HCT116 (cell line): ENCODE measurements around the gene SLC25A1. TPM values are rescaled to one million over a fixed set of nuclear protein-coding genes. Genes with fewer than 3 reads are reported as not detected.

Experiments
- ATAC-seq: fragments of 200-7000 bp; cut with Tn5 transposase; 2 replicates; pipeline ENCODE4 v1.9.1; 2020; ENCODE audit warnings: mild to moderate bottlenecking, moderate library complexity
- BruUV-seq: library from RNA; stranded (reverse); fragments of 400-500 nt; replicated peaks from 2 replicates; lab custom pipeline; 2021; lab: Mats Ljungman, UMichigan
- CTCF ChIA-PET: fragments of 300-600 bp; sonication (Branson Sonifier 250); formaldehyde crosslinking; loops from one replicate; lab custom pipeline; 2021; ENCODE audit warnings: antibody characterized with exemption; lab: Charles Lee
- POLR2A ChIA-PET: fragments of 300-600, 350-600 bp; sonication (Branson Sonifier 250); formaldehyde crosslinking; loops from one replicate; lab custom pipeline; 2021; ENCODE audit warnings: antibody characterized with exemption; lab: Charles Lee
- RAD21 ChIA-PET, 2 experiments: fragments of 300-600 bp; sonication (Branson Sonifier 250); formaldehyde crosslinking; loops; one replicate each; lab custom pipeline; 2023; ENCODE audit warnings: low total read pairs in 2 of 2; ENCODE audit not compliant: uncharacterized antibody in 2 of 2, unreplicated experiment in 2 of 2, low non-redundant PET in 1 of 2; lab: Charles Lee
- DNase-seq: peaks from one replicate; pipeline ENCODE4 v3.0.0-alpha.2; 2010; ENCODE audit warnings: low read depth, low spot score
- H2AFZ ChIP-seq: fragments of 200-600 bp; shearing (Covaris generic), sonication (generic); 2 replicates; pipeline ENCODE4 v1.6.1; 2017; ENCODE audit warnings: low read depth, mixed run types, mixed read lengths, antibody characterized with exemption, low read length; ENCODE audit not compliant: poor library complexity, severe bottlenecking
- H3K27ac ChIP-seq: 2 replicates; pipeline ENCODE4 v1.5.1; 2012; ENCODE audit warnings: low read depth, low read length
- H3K27me3 ChIP-seq: fragments of 200-600 bp; sonication (generic); 2 replicates; pipeline ENCODE4 v1.6.1; 2016; ENCODE audit warnings: mixed run types, low read length, mixed read lengths; ENCODE audit not compliant: insufficient read depth
- H3K36me3 ChIP-seq, 2 experiments: fragments of 200-500 bp in 1 of 2; fragments of 200-600 bp in 1 of 2; sonication (Bioruptor generic) in 1 of 2; sonication (generic) in 1 of 2; 2 replicates each; pipeline versions ENCODE4 v1.5.1 to v1.6.1; 2014 to 2016; ENCODE audit warnings: low read length in 2 of 2, inconsistent platforms in 1 of 2, mixed read lengths in 1 of 2, mixed run types in 1 of 2; ENCODE audit not compliant: insufficient read depth in 2 of 2, control insufficient read depth in 1 of 2
- H3K4me1 ChIP-seq, 2 experiments: fragments of 200-600 bp in 1 of 2; sonication (generic) in 1 of 2; 2 replicates each; pipeline versions ENCODE4 v1.5.1 to v1.6.1; 2012 to 2017; ENCODE audit warnings: low read length in 2 of 2, inconsistent platforms in 1 of 2, mild to moderate bottlenecking in 1 of 2, mixed read lengths in 1 of 2, mixed run types in 1 of 2, moderate library complexity in 1 of 2; ENCODE audit not compliant: insufficient read depth in 2 of 2, control insufficient read depth in 1 of 2
- H3K4me2 ChIP-seq: fragments of 200-600 bp; sonication (generic); 2 replicates; pipeline ENCODE4 v1.6.1; 2017; ENCODE audit warnings: mixed run types, low read length, mixed read lengths
- H3K4me3 ChIP-seq, 2 experiments: fragments of 200-600 bp in 1 of 2; sonication (generic) in 1 of 2; replicated peaks in 1 of 2; 2 replicates each; pipeline ENCODE4 v1.5.1; 2011 to 2016; ENCODE audit warnings: low read length in 2 of 2, control low read depth in 1 of 2, low read depth in 1 of 2, mild to moderate bottlenecking in 1 of 2, mixed read lengths in 1 of 2, mixed run types in 1 of 2
- H3K79me2 ChIP-seq: fragments of 200-600 bp; sonication (generic); 2 replicates; pipeline ENCODE4 v1.6.1; 2017; ENCODE audit warnings: mild to moderate bottlenecking, mixed run types, low read length, moderate library complexity, mixed read lengths; ENCODE audit not compliant: insufficient read depth
- H3K9ac ChIP-seq: fragments of 200-600 bp; sonication (generic); 2 replicates; pipeline ENCODE4 v1.6.1; 2016; ENCODE audit warnings: low read length, mixed read lengths
- H3K9me2 ChIP-seq: fragments of 200-600 bp; sonication (generic), shearing (Covaris generic); 2 replicates; pipeline ENCODE4 v1.6.1; 2017; ENCODE audit warnings: mixed run types, mild to moderate bottlenecking, moderate library complexity; ENCODE audit not compliant: insufficient read depth
- H3K9me3 ChIP-seq, 2 experiments: fragments of 200-500 bp in 1 of 2; fragments of 200-600 bp in 1 of 2; sonication (Bioruptor generic) in 1 of 2; sonication (generic) in 1 of 2; 2 replicates each; pipeline ENCODE4 v1.6.1; 2014 to 2017; ENCODE audit warnings: low read length in 2 of 2, mixed read lengths in 2 of 2, inconsistent platforms in 1 of 2, low read depth in 1 of 2, mild to moderate bottlenecking in 1 of 2, mixed run types in 1 of 2, moderate library complexity in 1 of 2; ENCODE audit not compliant: control insufficient read depth in 1 of 2, insufficient read depth in 1 of 2
- H4K20me1 ChIP-seq: fragments of 200-600 bp; sonication (generic), shearing (Covaris generic); 2 replicates; pipeline ENCODE4 v1.6.1; 2017; ENCODE audit warnings: mixed run types, mild to moderate bottlenecking, moderate library complexity; ENCODE audit not compliant: insufficient read depth
- CEBPB ChIP-seq: IDR thresholded peaks from 2 replicates; pipeline ENCODE4 v1.6.1; 2012; ENCODE audit warnings: low read depth
- EGR1 ChIP-seq: IDR thresholded peaks from 2 replicates; pipeline ENCODE4 v1.6.1; 2012; ENCODE audit warnings: low read depth
- ELF1 ChIP-seq: IDR thresholded peaks from 2 replicates; pipeline ENCODE4 v1.6.1; 2012; ENCODE audit warnings: low read depth, borderline replicate concordance
- EZH2phosphoT487 ChIP-seq: fragments of 200-600 bp; IDR thresholded peaks from 2 replicates; pipeline ENCODE4 v1.6.1; 2018; ENCODE audit warnings: antibody characterized with exemption, borderline replicate concordance
- POLR2A ChIP-seq: IDR thresholded peaks from 2 replicates; pipeline ENCODE4 v1.7.0; 2011; ENCODE audit warnings: borderline replicate concordance; ENCODE audit not compliant: insufficient read depth, insufficient read length; ENCODE audit errors: extremely low read depth
- POLR2AphosphoS5 ChIP-seq: IDR thresholded peaks from 2 replicates; pipeline ENCODE4 v1.6.1; 2011; ENCODE audit warnings: mild to moderate bottlenecking, low read depth, low read length, moderate library complexity
- RAD21 ChIP-seq: IDR thresholded peaks from 2 replicates; pipeline ENCODE4 v1.6.1; 2012; ENCODE audit warnings: low read depth, mild to moderate bottlenecking
- SP1 ChIP-seq: IDR thresholded peaks from 2 replicates; pipeline ENCODE4 v1.6.1; 2012; ENCODE audit warnings: low read depth
- SRF ChIP-seq: IDR thresholded peaks from 2 replicates; pipeline ENCODE4 v1.6.1; 2012; ENCODE audit warnings: low read depth
- YY1 ChIP-seq: IDR thresholded peaks from 2 replicates; pipeline ENCODE4 v1.6.1; 2011; ENCODE audit warnings: low read length, low read depth, moderate library complexity, mild to moderate bottlenecking; ENCODE audit not compliant: insufficient replicate concordance; ENCODE audit errors: extremely low read depth
- ZFX ChIP-seq: fragments of 450-650 bp; IDR thresholded peaks from 2 replicates; pipeline ENCODE4 v1.6.1; 2017
- intact Hi-C: fragments of 100-400 bp; cut with micrococcal nuclease; formaldehyde crosslinking; loops from 2 replicates; pipeline ENCODE4 v1.10.0; 2022
- total RNA-seq: library from RNA; stranded (reverse); gene quantifications from one replicate; pipeline ENCODE4 v1.2.1, GENCODE V29; 2021; ENCODE audit not compliant: unreplicated experiment
- TF ChIP-seq, protein P1 (sequence below): IDR thresholded peaks from 2 replicates; pipeline ENCODE4 v1.6.1; 2012; ENCODE audit warnings: low read depth
- TF ChIP-seq, protein P2 (sequence below): IDR thresholded peaks from 2 replicates; pipeline ENCODE4 v1.6.1; 2012
- TF ChIP-seq, protein P3 (sequence below): IDR thresholded peaks from 2 replicates; pipeline ENCODE4 v1.6.1; 2011; ENCODE audit warnings: mild to moderate bottlenecking, low read length, moderate library complexity; ENCODE audit not compliant: insufficient replicate concordance; ENCODE audit errors: extremely low read depth

Gene SLC25A1
- total RNA-seq, 1 experiment from 2014 or later: 146 TPM

DNA sequence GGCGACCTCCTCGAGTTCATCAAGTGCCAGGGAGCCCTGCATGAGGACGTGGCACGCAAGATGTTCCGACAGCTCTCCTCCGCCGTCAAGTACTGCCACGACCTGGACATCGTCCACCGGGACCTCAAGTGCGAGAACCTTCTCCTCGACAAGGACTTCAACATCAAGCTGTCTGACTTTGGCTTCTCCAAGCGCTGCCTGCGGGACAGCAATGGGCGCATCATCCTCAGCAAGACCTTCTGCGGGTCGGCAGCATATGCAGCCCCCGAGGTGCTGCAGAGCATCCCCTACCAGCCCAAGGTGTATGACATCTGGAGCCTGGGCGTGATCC, 46.9 kb downstream of the SLC25A1 start:
- Histone ChIP-seq H4K20me1 (no peaks in the 10 kb centered on the region), H3K9ac (no peak overlapping the region), H3K27ac (no peak overlapping the region), H3K36me3 (peaks cover 6 to 15% of the 10 kb centered on the region in 2 experiments; a peak in 3 of 4 replicates), H3K27me3 (no peaks in the 10 kb centered on the region), H3K4me2 (no peak overlapping the region), H3K4me1 (no peaks in the 10 kb centered on the region), H3K9me2 (no peaks in the 10 kb centered on the region), H2AFZ (no peak overlapping the region), H3K4me3 (no peak overlapping the region), H3K79me2 (no peaks in the 10 kb centered on the region), H3K9me3 (no peaks in the 10 kb centered on the region)
- no peak for TF ChIP-seq SP1
- no peak for TF ChIP-seq CEBPB
- DNase-seq (no peak), ATAC-seq (no peak)
- BruUV-seq: no TSS peak
- intact Hi-C loops: no loop called here
- ChIA-PET POLR2A (no interaction called here), CTCF (no interaction called here), RAD21 (no interaction called here)

DNA sequence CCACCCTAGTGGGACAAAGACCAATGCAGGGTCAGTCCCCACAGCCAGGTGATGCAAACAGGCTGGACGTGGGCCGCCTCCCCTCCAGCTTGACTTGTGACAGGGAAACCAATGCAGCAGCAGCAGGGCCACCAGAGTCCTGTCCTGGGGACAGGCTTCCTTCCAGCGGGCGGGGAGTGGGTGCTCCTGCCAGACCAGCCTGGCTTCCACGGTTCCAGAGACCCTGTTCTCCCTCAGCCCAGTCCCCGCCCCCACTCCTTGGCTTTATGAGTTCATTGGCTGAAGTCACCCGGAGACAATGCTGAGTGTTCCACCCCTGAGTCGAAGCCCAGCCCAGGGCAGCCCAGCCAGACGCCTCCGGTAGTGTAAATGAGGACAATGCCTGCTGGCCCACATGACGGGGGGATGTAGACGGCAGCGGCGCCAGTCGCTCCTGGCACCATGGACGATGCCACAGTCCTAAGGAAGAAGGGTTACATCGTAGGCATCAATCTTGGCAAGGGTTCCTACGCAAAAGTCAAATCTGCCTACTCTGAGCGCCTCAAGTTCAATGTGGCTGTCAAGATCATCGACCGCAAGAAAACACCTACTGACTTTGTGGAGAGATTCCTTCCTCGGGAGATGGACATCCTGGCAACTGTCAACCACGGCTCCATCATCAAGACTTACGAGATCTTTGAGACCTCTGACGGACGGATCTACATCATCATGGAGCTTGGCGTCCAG, 47.4 kb downstream of the SLC25A1 start, which contains the start of gene TSSK2:
Gene TSSK2 (plus strand): TSS at position 350 of the 726 bp plus-strand sequence. CDS start 92 bp downstream, at position 442.
- Histone ChIP-seq H3K9me3 (no peaks in the 10 kb centered on the region), H2AFZ (no peak within 1 kb of the TSS), H3K4me1 (no peaks in the 10 kb centered on the region), H3K4me3 (no peak within 1 kb of the TSS), H3K27ac (no peak within 1 kb of the TSS), H3K79me2 (no peaks in the 10 kb centered on the region), H3K9me2 (no peaks in the 10 kb centered on the region), H3K27me3 (no peaks in the 10 kb centered on the region), H3K9ac (no peak within 1 kb of the TSS), H4K20me1 (no peaks in the 10 kb centered on the region), H3K4me2 (no peak within 1 kb of the TSS), H3K36me3 (peaks cover 2 to 15% of the 10 kb centered on the region in 2 experiments; a peak in 2 of 4 replicates)
- no TSS peak for BruUV-seq
- POLR2A ChIA-PET: no interaction called here
- ATAC-seq (no peak), DNase-seq (no peak)
- CTCF ChIA-PET: interaction anchor here (0.6 kb wide), 1 partner anchor 47 kb away, joined by 3 read pairs; the partner anchor contains the start of gene SLC25A1
- RAD21 ChIA-PET: no interaction called here
- intact Hi-C loops: no loop called here
- TF ChIP-seq POLR2AphosphoS5: no peak
- no peak for TF ChIP-seq SP1
- no peak for TF ChIP-seq SRF
- TF ChIP-seq ELF1: no peak
- TF ChIP-seq, protein P1, sequence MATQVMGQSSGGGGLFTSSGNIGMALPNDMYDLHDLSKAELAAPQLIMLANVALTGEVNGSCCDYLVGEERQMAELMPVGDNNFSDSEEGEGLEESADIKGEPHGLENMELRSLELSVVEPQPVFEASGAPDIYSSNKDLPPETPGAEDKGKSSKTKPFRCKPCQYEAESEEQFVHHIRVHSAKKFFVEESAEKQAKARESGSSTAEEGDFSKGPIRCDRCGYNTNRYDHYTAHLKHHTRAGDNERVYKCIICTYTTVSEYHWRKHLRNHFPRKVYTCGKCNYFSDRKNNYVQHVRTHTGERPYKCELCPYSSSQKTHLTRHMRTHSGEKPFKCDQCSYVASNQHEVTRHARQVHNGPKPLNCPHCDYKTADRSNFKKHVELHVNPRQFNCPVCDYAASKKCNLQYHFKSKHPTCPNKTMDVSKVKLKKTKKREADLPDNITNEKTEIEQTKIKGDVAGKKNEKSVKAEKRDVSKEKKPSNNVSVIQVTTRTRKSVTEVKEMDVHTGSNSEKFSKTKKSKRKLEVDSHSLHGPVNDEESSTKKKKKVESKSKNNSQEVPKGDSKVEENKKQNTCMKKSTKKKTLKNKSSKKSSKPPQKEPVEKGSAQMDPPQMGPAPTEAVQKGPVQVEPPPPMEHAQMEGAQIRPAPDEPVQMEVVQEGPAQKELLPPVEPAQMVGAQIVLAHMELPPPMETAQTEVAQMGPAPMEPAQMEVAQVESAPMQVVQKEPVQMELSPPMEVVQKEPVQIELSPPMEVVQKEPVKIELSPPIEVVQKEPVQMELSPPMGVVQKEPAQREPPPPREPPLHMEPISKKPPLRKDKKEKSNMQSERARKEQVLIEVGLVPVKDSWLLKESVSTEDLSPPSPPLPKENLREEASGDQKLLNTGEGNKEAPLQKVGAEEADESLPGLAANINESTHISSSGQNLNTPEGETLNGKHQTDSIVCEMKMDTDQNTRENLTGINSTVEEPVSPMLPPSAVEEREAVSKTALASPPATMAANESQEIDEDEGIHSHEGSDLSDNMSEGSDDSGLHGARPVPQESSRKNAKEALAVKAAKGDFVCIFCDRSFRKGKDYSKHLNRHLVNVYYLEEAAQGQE: no peak
- TF ChIP-seq RAD21: no peak
- TF ChIP-seq, protein P2, sequence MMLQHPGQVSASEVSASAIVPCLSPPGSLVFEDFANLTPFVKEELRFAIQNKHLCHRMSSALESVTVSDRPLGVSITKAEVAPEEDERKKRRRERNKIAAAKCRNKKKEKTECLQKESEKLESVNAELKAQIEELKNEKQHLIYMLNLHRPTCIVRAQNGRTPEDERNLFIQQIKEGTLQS: no peak
- no peak for TF ChIP-seq POLR2A
- no peak for TF ChIP-seq ZFX
- TF ChIP-seq, protein P3, sequence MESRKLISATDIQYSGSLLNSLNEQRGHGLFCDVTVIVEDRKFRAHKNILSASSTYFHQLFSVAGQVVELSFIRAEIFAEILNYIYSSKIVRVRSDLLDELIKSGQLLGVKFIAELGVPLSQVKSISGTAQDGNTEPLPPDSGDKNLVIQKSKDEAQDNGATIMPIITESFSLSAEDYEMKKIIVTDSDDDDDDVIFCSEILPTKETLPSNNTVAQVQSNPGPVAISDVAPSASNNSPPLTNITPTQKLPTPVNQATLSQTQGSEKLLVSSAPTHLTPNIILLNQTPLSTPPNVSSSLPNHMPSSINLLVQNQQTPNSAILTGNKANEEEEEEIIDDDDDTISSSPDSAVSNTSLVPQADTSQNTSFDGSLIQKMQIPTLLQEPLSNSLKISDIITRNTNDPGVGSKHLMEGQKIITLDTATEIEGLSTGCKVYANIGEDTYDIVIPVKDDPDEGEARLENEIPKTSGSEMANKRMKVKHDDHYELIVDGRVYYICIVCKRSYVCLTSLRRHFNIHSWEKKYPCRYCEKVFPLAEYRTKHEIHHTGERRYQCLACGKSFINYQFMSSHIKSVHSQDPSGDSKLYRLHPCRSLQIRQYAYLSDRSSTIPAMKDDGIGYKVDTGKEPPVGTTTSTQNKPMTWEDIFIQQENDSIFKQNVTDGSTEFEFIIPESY: no peak
- no peak for TF ChIP-seq CEBPB
- no peak for TF ChIP-seq EZH2phosphoT487
- no peak for TF ChIP-seq YY1
- no peak for TF ChIP-seq EGR1
